ENCODE data around the gene GYS2. TPM values are rescaled to one million over a fixed set of nuclear protein-coding genes. Genes with fewer than 3 reads are reported as not detected.

Gene GYS2
- total RNA-seq, 1 donor from 2014 or later: not detected

DNA sequence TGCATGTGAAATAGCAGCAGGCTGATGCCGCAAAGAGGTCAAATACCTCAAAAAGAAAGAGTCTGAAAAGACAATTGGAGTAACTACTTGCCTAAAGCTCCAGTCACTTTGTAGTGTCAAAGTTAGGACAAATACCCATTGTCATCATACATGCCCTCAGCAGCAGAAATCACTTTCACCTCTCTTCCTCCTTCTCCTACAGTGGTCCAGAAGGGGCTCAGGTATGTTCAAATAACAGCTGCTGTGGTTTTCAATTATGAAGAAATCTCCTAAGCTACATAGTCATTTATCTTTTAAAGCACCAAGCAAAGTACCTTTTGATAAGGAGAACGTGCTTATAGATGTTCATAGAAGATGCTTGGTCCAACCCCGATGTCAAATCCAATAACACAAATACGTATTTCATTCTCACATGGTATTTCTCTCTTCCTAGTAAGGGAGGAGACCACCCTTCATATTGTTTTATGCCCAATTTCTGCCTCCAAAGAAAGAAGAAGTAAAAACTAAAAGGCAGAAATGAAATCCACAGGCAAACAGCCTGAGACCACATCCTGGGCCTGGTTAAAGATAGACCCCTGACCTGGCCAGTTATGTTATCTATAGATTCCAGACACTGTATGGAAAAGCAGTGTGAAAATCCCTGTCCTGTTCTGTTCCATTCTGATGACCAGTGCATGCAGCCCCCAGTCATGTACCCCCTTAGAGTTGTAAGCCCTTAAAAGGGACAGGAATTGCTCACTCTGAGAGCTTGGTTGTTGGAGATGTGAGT lies 23.7 kb downstream of the GYS2 start:
- DNase-seq (ENCODE audit: low read depth): no peak
- H3K27me3 ChIP-seq (ENCODE audit: control insufficient read depth, insufficient read depth, low read length): no peaks in the 10 kb centered on the region
- TF ChIP-seq, protein P1, sequence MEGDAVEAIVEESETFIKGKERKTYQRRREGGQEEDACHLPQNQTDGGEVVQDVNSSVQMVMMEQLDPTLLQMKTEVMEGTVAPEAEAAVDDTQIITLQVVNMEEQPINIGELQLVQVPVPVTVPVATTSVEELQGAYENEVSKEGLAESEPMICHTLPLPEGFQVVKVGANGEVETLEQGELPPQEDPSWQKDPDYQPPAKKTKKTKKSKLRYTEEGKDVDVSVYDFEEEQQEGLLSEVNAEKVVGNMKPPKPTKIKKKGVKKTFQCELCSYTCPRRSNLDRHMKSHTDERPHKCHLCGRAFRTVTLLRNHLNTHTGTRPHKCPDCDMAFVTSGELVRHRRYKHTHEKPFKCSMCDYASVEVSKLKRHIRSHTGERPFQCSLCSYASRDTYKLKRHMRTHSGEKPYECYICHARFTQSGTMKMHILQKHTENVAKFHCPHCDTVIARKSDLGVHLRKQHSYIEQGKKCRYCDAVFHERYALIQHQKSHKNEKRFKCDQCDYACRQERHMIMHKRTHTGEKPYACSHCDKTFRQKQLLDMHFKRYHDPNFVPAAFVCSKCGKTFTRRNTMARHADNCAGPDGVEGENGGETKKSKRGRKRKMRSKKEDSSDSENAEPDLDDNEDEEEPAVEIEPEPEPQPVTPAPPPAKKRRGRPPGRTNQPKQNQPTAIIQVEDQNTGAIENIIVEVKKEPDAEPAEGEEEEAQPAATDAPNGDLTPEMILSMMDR (IDR thresholded peaks at IDR 0.05; ENCODE audit: insufficient read depth, low read length, poor library complexity, severe bottlenecking): no peak

DNA sequence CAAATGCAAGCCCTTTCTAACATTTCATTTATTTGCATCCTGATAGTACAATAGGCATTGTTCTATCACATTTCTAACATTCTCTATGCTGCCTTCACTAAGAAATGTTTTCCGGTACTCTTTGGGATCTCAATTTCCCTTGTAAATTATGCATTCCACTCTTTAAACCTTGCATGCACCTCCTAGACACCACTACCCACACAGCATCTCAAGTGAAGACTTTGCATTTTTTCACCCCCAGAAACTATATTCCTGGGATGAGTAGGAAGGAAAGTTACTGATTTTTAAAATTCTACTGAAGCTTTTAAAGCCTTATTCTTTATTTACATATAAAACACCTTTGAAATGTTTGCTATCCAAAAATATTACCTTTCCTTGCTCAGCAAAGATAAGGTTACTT lies 27.1 kb downstream of the GYS2 start:
- no peaks in the 10 kb centered on the region for H3K27me3 ChIP-seq (ENCODE audit: control insufficient read depth, insufficient read depth, low read length)
- TF ChIP-seq, protein P1 (IDR thresholded peaks at IDR 0.05; ENCODE audit: insufficient read depth, low read length, poor library complexity, severe bottlenecking): no peak
- no peaks in the 10 kb centered on the region for H3K36me3 ChIP-seq (ENCODE audit: control insufficient read depth, insufficient read depth, low read length)
- H3K4me3 ChIP-seq (ENCODE audit: low read depth, low read length): no peak overlapping the region
- no peak for DNase-seq (ENCODE audit: low read depth)

More for the DNA sequence above, 23.7 kb downstream of the GYS2 start:
- Histone ChIP-seq H3K36me3 (ENCODE audit: control insufficient read depth, insufficient read depth, low read length) (no peaks in the 10 kb centered on the region), H3K4me3 (ENCODE audit: low read depth, low read length) (no peak overlapping the region)

- TF ChIP-seq, protein P1 (IDR thresholded peaks at IDR 0.05; ENCODE audit: insufficient read depth, low read length, poor library complexity, severe bottlenecking): no peak
- DNase-seq (ENCODE audit: low read depth): no peak
- Histone ChIP-seq H3K27me3 (ENCODE audit: control insufficient read depth, insufficient read depth, low read length) (no peaks in the 10 kb centered on the region), H3K36me3 (ENCODE audit: control insufficient read depth, insufficient read depth, low read length) (no peaks in the 10 kb centered on the region), H3K4me3 (ENCODE audit: low read depth, low read length) (no peak overlapping the region)
Measured at GRCh38 chr12:21576431-21576830, 28.2 kb downstream of the GYS2 start.

DNA sequence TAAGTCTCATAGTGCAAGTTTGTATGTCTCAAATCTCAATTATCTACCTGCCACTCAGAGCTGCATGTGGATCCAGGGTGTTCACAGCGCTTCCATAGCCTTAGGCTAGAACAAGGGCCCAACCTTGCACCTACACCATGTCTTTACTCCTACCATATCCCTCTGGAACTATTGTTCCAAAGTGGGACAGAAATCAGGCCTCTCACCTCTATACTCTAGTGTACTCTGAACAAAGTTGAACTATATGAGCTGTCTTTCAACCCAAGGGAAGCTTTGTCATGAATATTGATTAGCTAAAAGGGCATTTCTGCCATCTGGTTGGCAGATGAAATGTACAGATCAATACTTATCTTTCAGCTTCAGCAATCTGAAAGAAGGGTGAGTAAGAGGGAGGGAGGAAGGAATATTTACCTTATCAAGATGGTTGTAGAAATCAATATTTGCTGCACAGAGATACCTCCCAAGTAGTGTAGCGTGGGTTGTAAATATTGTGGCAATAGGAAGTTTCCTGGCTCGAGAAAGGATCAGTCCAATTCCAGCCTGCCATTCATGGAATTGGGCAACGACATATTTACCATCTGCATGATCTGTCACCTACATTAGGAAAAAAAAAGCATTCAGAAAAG lies 30.8 kb downstream of the GYS2 start:
- Histone ChIP-seq H3K4me3 (ENCODE audit: low read depth, low read length) (no peak overlapping the region), H3K36me3 (ENCODE audit: control insufficient read depth, insufficient read depth, low read length) (no peaks in the 10 kb centered on the region), H3K27me3 (ENCODE audit: control insufficient read depth, insufficient read depth, low read length) (no peaks in the 10 kb centered on the region)
- TF ChIP-seq, protein P1 (IDR thresholded peaks at IDR 0.05; ENCODE audit: insufficient read depth, low read length, poor library complexity, severe bottlenecking): no peak
- no peak for DNase-seq (ENCODE audit: low read depth)

DNA sequence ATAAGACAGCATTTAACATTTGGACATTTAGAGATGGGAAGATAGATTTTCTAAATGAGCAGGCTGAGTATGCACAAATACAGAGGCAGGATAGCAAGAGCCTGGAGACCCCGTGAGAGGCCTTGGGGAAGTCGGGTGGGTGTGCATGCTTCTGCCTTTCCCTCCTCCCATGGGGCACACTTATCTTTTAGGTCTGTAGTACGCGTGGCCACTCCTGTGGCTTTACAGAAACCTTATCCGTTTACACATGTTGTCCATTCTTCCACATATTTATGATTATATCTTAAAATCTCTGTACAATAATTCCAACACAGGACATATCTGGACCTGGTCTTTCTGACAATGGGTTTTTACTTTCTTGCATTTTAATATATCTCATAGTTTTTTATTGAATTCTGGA lies 33.6 kb downstream of the GYS2 start:
- no peak for DNase-seq (ENCODE audit: low read depth)
- no peak overlapping the region for H3K4me3 ChIP-seq (ENCODE audit: low read depth, low read length)
- TF ChIP-seq, protein P1 (IDR thresholded peaks at IDR 0.05; ENCODE audit: insufficient read depth, low read length, poor library complexity, severe bottlenecking): no peak
- H3K36me3 ChIP-seq (ENCODE audit: control insufficient read depth, insufficient read depth, low read length): no peaks in the 10 kb centered on the region
- no peaks in the 10 kb centered on the region for H3K27me3 ChIP-seq (ENCODE audit: control insufficient read depth, insufficient read depth, low read length)
